ENCODE data around the gene IFNK. TPM values are rescaled to one million over a fixed set of nuclear protein-coding genes. Genes with fewer than 3 reads are reported as not detected.

IFNK gene
- total and polyA plus RNA-seq, 4 donors: not detected

DNA sequence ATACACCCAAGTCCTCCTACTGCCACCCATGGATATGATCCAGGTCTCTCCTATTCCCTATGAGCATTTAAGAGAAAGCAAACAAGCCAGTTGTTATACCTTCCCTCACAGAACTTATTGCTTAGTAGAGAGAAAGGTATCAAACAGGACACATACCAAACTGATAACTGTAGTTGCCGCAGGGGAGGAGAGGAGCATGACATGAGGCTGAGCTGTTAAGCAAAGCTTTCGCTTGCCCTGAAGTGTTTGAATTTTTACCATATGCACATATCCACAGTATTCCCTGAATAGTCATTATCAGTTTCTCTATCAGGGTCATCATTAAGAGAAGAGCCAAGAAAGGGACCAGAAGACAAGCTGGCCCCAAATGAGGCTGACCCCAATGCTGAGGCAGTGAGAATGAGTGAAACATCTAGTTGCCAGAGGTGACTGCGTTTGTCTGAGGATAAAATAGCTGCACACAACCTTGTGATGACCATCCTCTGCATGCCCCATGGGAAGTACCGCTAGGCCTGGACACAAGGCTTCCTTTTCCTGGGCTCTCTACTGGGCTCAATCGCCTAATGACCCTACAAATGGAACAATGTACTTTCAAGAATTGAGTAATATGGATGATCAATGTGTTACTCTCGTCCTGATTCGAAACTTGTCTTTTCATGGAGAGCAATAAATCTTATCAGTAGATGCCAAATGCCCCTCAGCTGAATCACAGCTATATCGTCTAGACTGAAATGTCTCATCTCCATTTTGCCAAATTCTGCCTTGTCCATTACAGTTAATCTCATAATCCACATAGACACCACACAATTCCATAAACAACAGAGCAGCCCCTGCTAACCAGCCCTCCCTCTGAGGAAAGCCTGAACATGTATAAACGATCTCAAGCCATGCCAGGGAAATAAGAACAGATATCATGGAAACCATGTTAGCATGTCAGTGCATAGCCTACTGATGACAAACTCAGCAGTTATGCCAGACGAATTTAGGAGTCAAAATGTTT lies 4.3 kb upstream of the IFNK start:
- Histone ChIP-seq H3K27me3 (ENCODE audit: control insufficient read depth in 4 of 4, insufficient read depth in 4 of 4, low read length in 3 of 4) (no peaks in the 10 kb centered on the region), H3K9ac (ENCODE audit: low read depth in 1 of 2, low read length in 2 of 2) (no peak overlapping the region), H3K4me3 (ENCODE audit: low read depth in 1 of 3, low read length in 3 of 3) (no peak overlapping the region), H3K36me3 (ENCODE audit: control insufficient read depth in 4 of 4, insufficient read depth in 3 of 4, low read depth in 1 of 4, low read length in 3 of 4) (no peaks in the 10 kb centered on the region), H3K9me3 (ENCODE audit: control insufficient read depth in 4 of 4, low read length in 3 of 4) (no peaks in the 10 kb centered on the region), H3K4me1 (ENCODE audit: control insufficient read depth in 4 of 4, insufficient read depth in 4 of 4, low read length in 3 of 4) (no peaks in the 10 kb centered on the region), H3K27ac (ENCODE audit: low read depth in 1 of 2, low read length in 2 of 2) (no peak overlapping the region)
- no peak for DNase-seq (ENCODE audit: low spot score)
- WGBS: 85% methylated on average over 10 of the region's 10 CpGs
- TF ChIP-seq FOXA1 (IDR thresholded peaks at IDR 0.05) (no peak), RXRA (IDR thresholded peaks at IDR 0.05) (no peak)

DNA sequence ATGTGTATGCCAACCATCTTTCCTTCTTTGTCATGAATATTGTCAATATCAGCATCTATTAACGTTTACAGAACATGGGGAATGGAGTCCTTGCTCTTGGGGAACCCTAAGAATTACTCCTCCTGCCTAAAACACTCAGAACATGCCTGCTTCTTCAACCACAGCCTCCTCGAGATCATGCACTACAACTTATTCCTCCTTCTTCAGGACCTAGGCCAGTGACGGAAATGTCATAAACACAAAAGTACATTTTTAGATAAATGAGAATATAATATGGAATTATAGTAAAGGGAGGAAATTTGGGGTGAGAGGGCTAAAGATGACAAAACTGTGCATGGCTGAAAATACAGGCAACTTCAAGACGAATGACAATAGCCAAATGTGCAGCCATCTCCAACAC lies 3.1 kb upstream of the IFNK start:
- Histone ChIP-seq H3K9me3 (ENCODE audit: control insufficient read depth in 4 of 4, low read length in 3 of 4) (no peaks in the 10 kb centered on the region), H3K27me3 (ENCODE audit: control insufficient read depth in 4 of 4, insufficient read depth in 4 of 4, low read length in 3 of 4) (no peaks in the 10 kb centered on the region), H3K4me3 (ENCODE audit: low read depth in 1 of 3, low read length in 3 of 3) (no peak overlapping the region), H3K9ac (ENCODE audit: low read depth in 1 of 2, low read length in 2 of 2) (no peak overlapping the region), H3K4me1 (ENCODE audit: control insufficient read depth in 4 of 4, insufficient read depth in 4 of 4, low read length in 3 of 4) (no peaks in the 10 kb centered on the region), H3K27ac (ENCODE audit: low read depth in 1 of 2, low read length in 2 of 2) (no peak overlapping the region), H3K36me3 (ENCODE audit: control insufficient read depth in 4 of 4, insufficient read depth in 3 of 4, low read depth in 1 of 4, low read length in 3 of 4) (no peaks in the 10 kb centered on the region)
- 94% methylated on average over 4 of the region's 4 CpGs for WGBS
- TF ChIP-seq RXRA (IDR thresholded peaks at IDR 0.05) (no peak), SP1 (IDR thresholded peaks at IDR 0.05) (no peak), NR2F2 (IDR thresholded peaks at IDR 0.05) (no peak), YY1 (IDR thresholded peaks at IDR 0.05) (no peak), FOXA1 (IDR thresholded peaks at IDR 0.05) (no peak)
- TF ChIP-seq, protein P1, sequence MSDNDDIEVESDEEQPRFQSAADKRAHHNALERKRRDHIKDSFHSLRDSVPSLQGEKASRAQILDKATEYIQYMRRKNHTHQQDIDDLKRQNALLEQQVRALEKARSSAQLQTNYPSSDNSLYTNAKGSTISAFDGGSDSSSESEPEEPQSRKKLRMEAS (IDR thresholded peaks at IDR 0.05): no peak
- TF ChIP-seq, protein P2, sequence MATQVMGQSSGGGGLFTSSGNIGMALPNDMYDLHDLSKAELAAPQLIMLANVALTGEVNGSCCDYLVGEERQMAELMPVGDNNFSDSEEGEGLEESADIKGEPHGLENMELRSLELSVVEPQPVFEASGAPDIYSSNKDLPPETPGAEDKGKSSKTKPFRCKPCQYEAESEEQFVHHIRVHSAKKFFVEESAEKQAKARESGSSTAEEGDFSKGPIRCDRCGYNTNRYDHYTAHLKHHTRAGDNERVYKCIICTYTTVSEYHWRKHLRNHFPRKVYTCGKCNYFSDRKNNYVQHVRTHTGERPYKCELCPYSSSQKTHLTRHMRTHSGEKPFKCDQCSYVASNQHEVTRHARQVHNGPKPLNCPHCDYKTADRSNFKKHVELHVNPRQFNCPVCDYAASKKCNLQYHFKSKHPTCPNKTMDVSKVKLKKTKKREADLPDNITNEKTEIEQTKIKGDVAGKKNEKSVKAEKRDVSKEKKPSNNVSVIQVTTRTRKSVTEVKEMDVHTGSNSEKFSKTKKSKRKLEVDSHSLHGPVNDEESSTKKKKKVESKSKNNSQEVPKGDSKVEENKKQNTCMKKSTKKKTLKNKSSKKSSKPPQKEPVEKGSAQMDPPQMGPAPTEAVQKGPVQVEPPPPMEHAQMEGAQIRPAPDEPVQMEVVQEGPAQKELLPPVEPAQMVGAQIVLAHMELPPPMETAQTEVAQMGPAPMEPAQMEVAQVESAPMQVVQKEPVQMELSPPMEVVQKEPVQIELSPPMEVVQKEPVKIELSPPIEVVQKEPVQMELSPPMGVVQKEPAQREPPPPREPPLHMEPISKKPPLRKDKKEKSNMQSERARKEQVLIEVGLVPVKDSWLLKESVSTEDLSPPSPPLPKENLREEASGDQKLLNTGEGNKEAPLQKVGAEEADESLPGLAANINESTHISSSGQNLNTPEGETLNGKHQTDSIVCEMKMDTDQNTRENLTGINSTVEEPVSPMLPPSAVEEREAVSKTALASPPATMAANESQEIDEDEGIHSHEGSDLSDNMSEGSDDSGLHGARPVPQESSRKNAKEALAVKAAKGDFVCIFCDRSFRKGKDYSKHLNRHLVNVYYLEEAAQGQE (IDR thresholded peaks at IDR 0.05): no peak
- TF ChIP-seq, protein P3, sequence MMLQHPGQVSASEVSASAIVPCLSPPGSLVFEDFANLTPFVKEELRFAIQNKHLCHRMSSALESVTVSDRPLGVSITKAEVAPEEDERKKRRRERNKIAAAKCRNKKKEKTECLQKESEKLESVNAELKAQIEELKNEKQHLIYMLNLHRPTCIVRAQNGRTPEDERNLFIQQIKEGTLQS (IDR thresholded peaks at IDR 0.05): no peak
- TF ChIP-seq, protein P4, sequence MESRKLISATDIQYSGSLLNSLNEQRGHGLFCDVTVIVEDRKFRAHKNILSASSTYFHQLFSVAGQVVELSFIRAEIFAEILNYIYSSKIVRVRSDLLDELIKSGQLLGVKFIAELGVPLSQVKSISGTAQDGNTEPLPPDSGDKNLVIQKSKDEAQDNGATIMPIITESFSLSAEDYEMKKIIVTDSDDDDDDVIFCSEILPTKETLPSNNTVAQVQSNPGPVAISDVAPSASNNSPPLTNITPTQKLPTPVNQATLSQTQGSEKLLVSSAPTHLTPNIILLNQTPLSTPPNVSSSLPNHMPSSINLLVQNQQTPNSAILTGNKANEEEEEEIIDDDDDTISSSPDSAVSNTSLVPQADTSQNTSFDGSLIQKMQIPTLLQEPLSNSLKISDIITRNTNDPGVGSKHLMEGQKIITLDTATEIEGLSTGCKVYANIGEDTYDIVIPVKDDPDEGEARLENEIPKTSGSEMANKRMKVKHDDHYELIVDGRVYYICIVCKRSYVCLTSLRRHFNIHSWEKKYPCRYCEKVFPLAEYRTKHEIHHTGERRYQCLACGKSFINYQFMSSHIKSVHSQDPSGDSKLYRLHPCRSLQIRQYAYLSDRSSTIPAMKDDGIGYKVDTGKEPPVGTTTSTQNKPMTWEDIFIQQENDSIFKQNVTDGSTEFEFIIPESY (IDR thresholded peaks at IDR 0.05): no peak
- no peak for DNase-seq (ENCODE audit: low spot score)

DNA sequence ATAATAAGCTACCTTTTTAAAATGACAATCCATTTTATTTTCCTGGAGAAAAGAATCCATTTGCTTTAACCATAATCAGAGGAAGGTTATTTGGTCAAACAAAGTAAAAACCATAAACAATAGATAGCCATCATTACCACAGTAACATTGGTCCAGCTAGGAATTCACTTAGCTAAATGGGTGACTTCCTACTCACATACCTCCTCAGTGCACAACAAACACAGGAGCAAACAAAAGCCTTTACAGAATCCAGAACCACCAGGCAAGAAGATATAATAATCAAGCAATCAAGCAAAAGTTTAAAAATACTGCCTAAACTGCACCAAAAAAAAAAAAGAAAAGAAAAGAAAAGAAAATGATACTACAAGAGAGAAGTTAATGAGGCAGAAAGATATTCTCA lies 949 bp upstream of the IFNK start:
- Histone ChIP-seq H3K4me3 (ENCODE audit: low read depth in 1 of 3, low read length in 3 of 3) (no peak overlapping the region), H3K27me3 (ENCODE audit: control insufficient read depth in 4 of 4, insufficient read depth in 4 of 4, low read length in 3 of 4) (no peaks in the 10 kb centered on the region), H3K9ac (ENCODE audit: low read depth in 1 of 2, low read length in 2 of 2) (no peak overlapping the region), H3K9me3 (ENCODE audit: control insufficient read depth in 4 of 4, low read length in 3 of 4) (no peaks in the 10 kb centered on the region), H3K27ac (ENCODE audit: low read depth in 1 of 2, low read length in 2 of 2) (no peak overlapping the region), H3K36me3 (ENCODE audit: control insufficient read depth in 4 of 4, insufficient read depth in 3 of 4, low read depth in 1 of 4, low read length in 3 of 4) (no peaks in the 10 kb centered on the region), H3K4me1 (ENCODE audit: control insufficient read depth in 4 of 4, insufficient read depth in 4 of 4, low read length in 3 of 4) (no peaks in the 10 kb centered on the region)
- TF ChIP-seq, protein P5, sequence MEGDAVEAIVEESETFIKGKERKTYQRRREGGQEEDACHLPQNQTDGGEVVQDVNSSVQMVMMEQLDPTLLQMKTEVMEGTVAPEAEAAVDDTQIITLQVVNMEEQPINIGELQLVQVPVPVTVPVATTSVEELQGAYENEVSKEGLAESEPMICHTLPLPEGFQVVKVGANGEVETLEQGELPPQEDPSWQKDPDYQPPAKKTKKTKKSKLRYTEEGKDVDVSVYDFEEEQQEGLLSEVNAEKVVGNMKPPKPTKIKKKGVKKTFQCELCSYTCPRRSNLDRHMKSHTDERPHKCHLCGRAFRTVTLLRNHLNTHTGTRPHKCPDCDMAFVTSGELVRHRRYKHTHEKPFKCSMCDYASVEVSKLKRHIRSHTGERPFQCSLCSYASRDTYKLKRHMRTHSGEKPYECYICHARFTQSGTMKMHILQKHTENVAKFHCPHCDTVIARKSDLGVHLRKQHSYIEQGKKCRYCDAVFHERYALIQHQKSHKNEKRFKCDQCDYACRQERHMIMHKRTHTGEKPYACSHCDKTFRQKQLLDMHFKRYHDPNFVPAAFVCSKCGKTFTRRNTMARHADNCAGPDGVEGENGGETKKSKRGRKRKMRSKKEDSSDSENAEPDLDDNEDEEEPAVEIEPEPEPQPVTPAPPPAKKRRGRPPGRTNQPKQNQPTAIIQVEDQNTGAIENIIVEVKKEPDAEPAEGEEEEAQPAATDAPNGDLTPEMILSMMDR (IDR thresholded peaks at IDR 0.05; ENCODE audit: low read depth, low read length, missing input control): no peak
- TF ChIP-seq JUND (IDR thresholded peaks at IDR 0.05): no peak
- no peak for TF ChIP-seq GABPA (IDR thresholded peaks at IDR 0.05 in 1 of 2, conservative IDR thresholded peaks at IDR 0.05 in 1 of 2)
- no peak for TF ChIP-seq YY1 (IDR thresholded peaks at IDR 0.05)
- TF ChIP-seq EGR1 (IDR thresholded peaks at IDR 0.05; ENCODE audit: low read depth in 2 of 2): no peak
- TF ChIP-seq, protein P3 (IDR thresholded peaks at IDR 0.05): no peak
- no peak for DNase-seq (ENCODE audit: low spot score)
